Measurements from ENCODE around the gene LRRC27. TPM values are rescaled to one million over a fixed set of nuclear protein-coding genes. Genes with fewer than 3 reads are reported as not detected.
A peak's percentile ranks its signal among the peaks of the same experiment; 100 is the strongest.

The LRRC27 gene
- 1 to 10 TPM; 2.4 to 2.8 TPM for total RNA-seq
- polyA plus RNA-seq (2013, experiment 1 of 2): 3.0 TPM
- 4.5 TPM for polyA plus RNA-seq (2013, experiment 2 of 2)
- total RNA-seq: 1.1 to 11.4 (median 4.5) reads per million in 172 experiments

GRCh38 chr10:132331601-132332432 is at the start of gene LRRC27:
Gene LRRC27, plus strand, starts transcription at chr10:132332193. Its CDS starts 1,332 bp downstream, at chr10:132333525.
- H3K27ac Mint-ChIP-seq: peak within 1 kb of the TSS; percentile 84
- no peaks in the 10 kb centered on the region for H3K27me3 ChIP-seq (ENCODE audit: control insufficient read depth in 1 of 2, insufficient read depth in 2 of 2, low read length in 2 of 2)
- H3K27ac ChIP-seq (ENCODE audit: low read depth in 1 of 2, low read length in 2 of 2): peak within 1 kb of the TSS; percentile 62 to 78
- intact Hi-C loops (cut with DNase I, micrococcal nuclease): loop anchor here (1.0 to 5.0 kb wide), 8 partner anchors 24 to 430 kb away; partner anchors contain the start of genes INPP5A (in 2 of the 2), BNIP3 (in 1 of the 2), PPP2R2D (in 1 of the 2) and PWWP2B (in 1 of the 2)
- H3K9me3 ChIP-seq (ENCODE audit: control insufficient read depth in 1 of 2, insufficient read depth in 1 of 2, low read length in 2 of 2): no peaks in the 10 kb centered on the region
- TF ChIP-seq, protein P1, sequence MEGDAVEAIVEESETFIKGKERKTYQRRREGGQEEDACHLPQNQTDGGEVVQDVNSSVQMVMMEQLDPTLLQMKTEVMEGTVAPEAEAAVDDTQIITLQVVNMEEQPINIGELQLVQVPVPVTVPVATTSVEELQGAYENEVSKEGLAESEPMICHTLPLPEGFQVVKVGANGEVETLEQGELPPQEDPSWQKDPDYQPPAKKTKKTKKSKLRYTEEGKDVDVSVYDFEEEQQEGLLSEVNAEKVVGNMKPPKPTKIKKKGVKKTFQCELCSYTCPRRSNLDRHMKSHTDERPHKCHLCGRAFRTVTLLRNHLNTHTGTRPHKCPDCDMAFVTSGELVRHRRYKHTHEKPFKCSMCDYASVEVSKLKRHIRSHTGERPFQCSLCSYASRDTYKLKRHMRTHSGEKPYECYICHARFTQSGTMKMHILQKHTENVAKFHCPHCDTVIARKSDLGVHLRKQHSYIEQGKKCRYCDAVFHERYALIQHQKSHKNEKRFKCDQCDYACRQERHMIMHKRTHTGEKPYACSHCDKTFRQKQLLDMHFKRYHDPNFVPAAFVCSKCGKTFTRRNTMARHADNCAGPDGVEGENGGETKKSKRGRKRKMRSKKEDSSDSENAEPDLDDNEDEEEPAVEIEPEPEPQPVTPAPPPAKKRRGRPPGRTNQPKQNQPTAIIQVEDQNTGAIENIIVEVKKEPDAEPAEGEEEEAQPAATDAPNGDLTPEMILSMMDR (IDR thresholded peaks at IDR 0.05): no peak
- H3K36me3 Mint-ChIP-seq (ENCODE audit: low read depth): peaks cover 33% of the 10 kb centered on the region
- ATAC-seq (ENCODE audit: poor library complexity) (peak; percentile 86), DNase-seq (peak; percentile 99 to 100 (median 100))
- H3K4me1 Mint-ChIP-seq (ENCODE audit: low read depth): peaks cover 75% of the 10 kb centered on the region
- no peaks in the 10 kb centered on the region for H3K9me3 Mint-ChIP-seq
- ChIA-PET CTCF (interaction anchor here (0.7 kb wide), 1 partner anchor 16 kb away, joined by 5 read pairs; no protein-coding TSS in a partner anchor), POLR2A (interaction anchor here (0.9 to 1.0 kb wide), 2 partner anchors 24 to 65 kb away, joined by 3 to 4 read pairs; partner anchors contain the start of genes PWWP2B and STK32C)
- H3K27me3 Mint-ChIP-seq: no peaks in the 10 kb centered on the region
- peaks cover 46% of the 10 kb centered on the region for H3K4me1 ChIP-seq (ENCODE audit: insufficient read depth, low read length)
- H3K36me3 ChIP-seq (ENCODE audit: insufficient read depth, low read length): no peaks in the 10 kb centered on the region
- peak within 1 kb of the TSS; percentile 86 for H3K4me3 ChIP-seq (ENCODE audit: low read length)
- H3K4me3 Mint-ChIP-seq: peak within 1 kb of the TSS; percentile 95

DNA sequence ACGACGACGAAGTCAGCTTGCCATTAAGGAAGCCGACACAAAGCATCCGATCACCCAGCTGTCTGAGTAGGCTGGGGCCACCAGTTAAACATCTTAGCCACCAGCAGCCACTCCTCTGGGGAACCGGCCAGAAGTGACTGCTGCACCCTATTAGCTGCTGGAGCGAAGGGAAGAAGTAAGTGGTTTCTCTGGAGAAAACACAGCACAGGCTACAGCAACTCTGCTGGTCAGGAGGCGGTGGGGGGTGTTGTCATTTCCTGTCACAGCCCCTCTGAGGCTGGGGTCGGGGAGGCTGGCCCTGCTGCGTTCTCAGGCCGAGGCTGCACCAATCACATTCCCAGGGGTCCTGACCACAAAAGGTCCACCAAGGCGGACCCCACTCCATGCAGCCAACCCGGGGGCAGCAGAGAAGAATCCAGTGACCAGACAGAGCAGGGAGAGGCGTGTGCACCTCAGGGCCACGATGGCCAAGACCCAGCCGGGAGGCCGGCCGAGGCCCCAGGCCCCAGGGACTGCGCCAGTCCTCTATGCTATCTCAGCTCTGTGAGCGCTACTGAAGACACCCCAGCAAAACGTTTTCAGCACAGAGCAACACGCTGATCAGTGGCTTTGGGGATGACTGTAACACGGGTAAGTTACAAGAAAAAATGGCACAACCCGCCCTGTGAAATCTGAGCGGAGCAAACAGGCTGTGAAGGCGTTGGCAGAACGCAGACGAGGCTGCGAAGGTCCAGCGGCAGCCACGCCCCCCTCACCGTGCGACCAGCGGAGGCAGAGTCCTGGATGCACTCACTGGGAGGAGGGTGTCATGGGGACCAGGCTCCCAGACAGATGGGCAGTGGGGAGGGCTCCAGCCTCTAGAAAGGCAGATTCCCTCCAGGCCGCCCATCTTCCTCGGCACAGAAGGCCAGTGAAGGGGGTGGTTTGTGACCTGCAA is 49.1 kb upstream of the LRRC27 start:
- no peaks in the 10 kb centered on the region for H3K9me3 Mint-ChIP-seq
- CTCF ChIA-PET: no interaction called here

More for the DNA sequence above, 49.1 kb upstream of the LRRC27 start:
- H3K4me3 Mint-ChIP-seq: no peak overlapping the region
- H3K27me3 Mint-ChIP-seq: no peaks in the 10 kb centered on the region
- POLR2A ChIA-PET: no interaction called here
- Histone ChIP-seq H3K27ac (ENCODE audit: low read depth in 1 of 2, low read length in 2 of 2) (no peak overlapping the region), H3K4me1 (ENCODE audit: insufficient read depth, low read length) (no peaks in the 10 kb centered on the region), H3K36me3 (ENCODE audit: insufficient read depth, low read length) (no peaks in the 10 kb centered on the region), H3K9me3 (ENCODE audit: control insufficient read depth in 1 of 2, insufficient read depth in 1 of 2, low read length in 2 of 2) (no peaks in the 10 kb centered on the region), H3K4me3 (ENCODE audit: low read length) (no peak overlapping the region), H3K27me3 (ENCODE audit: control insufficient read depth in 1 of 2, insufficient read depth in 2 of 2, low read length in 2 of 2) (peaks cover 0 to 2% of the 10 kb centered on the region in 2 experiments)
- DNase-seq: no peak
- peaks cover 5% of the 10 kb centered on the region for H3K4me1 Mint-ChIP-seq (ENCODE audit: low read depth)
- ATAC-seq (ENCODE audit: poor library complexity): no peak
- H3K36me3 Mint-ChIP-seq (ENCODE audit: low read depth): no peaks in the 10 kb centered on the region
- TF ChIP-seq, protein P1 (IDR thresholded peaks at IDR 0.05): no peak
- H3K27ac Mint-ChIP-seq: no peak overlapping the region
- intact Hi-C loops (cut with DNase I, micrococcal nuclease): no loop called here
